ENCODE results near the gene TBC1D2B. TPM values are rescaled to one million over a fixed set of nuclear protein-coding genes. Genes with fewer than 3 reads are reported as not detected.

TBC1D2B gene
- total RNA-seq, 1 experiment from 2014 or later = 20.1 TPM

DNA sequence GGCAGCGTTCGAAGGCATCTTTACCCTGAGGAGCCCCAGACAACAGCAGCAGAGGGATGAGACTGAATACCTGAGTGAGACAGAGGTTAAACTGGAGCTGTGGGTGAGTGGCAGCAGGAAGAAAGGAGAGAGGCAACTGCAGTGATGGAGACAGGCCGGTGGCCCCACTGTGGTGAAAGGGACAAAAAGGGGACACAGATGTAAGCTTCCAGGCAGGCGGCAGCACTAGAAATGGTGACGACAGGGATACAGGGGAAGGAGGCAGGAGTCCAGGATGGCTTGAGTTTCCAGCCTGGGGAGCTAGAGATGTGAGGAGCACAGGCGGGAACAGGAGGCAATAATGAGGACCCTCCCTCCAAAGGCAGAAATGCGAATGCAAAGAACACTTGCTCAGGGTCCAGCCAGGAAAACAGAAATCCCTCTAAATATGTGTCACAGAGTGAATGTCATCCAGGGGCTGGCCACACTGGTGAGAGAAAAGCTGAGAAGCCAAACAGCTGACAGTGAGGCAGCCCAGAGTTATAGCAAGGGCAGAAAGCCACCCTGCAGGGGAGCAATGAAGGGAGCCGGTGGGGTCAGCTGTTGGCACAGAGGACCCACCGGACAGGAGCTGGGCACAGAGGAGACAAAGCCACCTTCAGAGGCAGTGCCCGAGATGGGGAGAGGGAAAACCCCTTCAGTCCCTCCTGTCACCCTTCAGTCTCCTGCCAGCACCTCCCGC, 70.1 kb downstream of the TBC1D2B start:
- Histone ChIP-seq H3K27me3 (ENCODE audit: low read length) (no peaks in the 10 kb centered on the region), H4K20me1 (ENCODE audit: insufficient read depth, low read depth, low read length) (no peaks in the 10 kb centered on the region; the same call in 1 of the 2 replicates), H3K4me3 (ENCODE audit: low read length) (no peak overlapping the region), H3K9me2 (replicated peaks; ENCODE audit: insufficient read depth, low read length) (no peaks in the 10 kb centered on the region), H3K36me3 (ENCODE audit: insufficient read depth, low read length) (no peaks in the 10 kb centered on the region; the same call in 1 of the 2 replicates), H3K4me1 (ENCODE audit: low read length) (no peaks in the 10 kb centered on the region), H3K27ac (ENCODE audit: low read length) (no peak overlapping the region), H3K79me2 (ENCODE audit: low read length) (no peaks in the 10 kb centered on the region), H3K9me3 (ENCODE audit: low read length) (no peaks in the 10 kb centered on the region), H3K9ac (ENCODE audit: low read length) (no peak overlapping the region), H2AFZ (ENCODE audit: low read length) (no peak overlapping the region), H3K4me2 (ENCODE audit: low read depth, low read length, poor library complexity, severe bottlenecking) (no peak overlapping the region)
- no peak for DNase-seq

DNA sequence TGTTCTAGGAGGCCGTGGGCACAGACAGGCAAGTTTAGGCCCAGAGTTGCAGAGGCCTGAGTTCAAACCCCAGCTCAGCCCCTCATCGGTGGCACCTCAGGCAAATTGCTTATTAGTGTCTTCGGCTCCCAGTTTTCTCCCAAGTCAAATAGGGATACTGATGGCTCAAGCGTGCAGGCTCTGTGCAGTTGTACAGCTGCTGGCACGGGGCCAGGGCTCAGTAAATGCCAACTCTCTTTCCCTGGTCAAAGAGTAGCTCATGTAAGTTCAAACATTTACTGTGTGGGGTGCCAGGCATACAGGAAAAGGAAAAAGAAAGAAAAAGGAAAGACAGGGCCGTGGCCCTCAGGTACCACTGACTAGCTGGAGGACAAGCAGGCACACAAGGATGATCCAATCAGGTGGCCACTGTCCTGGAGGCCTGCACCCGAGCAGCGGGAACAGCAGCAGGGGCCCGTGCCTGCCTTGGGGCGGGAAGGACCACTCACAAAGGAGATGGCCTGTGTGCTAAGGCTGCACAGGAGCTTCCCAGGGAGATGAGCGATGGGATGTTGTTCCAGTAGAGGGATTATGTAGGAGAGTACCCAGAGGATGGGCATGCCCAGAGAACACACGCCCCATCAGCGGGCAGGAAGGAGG, 70.8 kb downstream of the TBC1D2B start:
- Histone ChIP-seq H3K27ac (ENCODE audit: low read length) (no peak overlapping the region), H3K4me3 (ENCODE audit: low read length) (no peak overlapping the region), H3K4me1 (ENCODE audit: low read length) (no peaks in the 10 kb centered on the region), H3K9me3 (ENCODE audit: low read length) (no peaks in the 10 kb centered on the region), H3K79me2 (ENCODE audit: low read length) (no peaks in the 10 kb centered on the region), H2AFZ (ENCODE audit: low read length) (no peak overlapping the region), H3K36me3 (ENCODE audit: insufficient read depth, low read length) (no peaks in the 10 kb centered on the region; the same call in 1 of the 2 replicates), H3K9ac (ENCODE audit: low read length) (no peak overlapping the region), H4K20me1 (ENCODE audit: insufficient read depth, low read depth, low read length) (no peaks in the 10 kb centered on the region; the same call in 1 of the 2 replicates), H3K27me3 (ENCODE audit: low read length) (no peaks in the 10 kb centered on the region), H3K4me2 (ENCODE audit: low read depth, low read length, poor library complexity, severe bottlenecking) (no peak overlapping the region), H3K9me2 (replicated peaks; ENCODE audit: insufficient read depth, low read length) (no peaks in the 10 kb centered on the region)
- no peak for DNase-seq

DNA sequence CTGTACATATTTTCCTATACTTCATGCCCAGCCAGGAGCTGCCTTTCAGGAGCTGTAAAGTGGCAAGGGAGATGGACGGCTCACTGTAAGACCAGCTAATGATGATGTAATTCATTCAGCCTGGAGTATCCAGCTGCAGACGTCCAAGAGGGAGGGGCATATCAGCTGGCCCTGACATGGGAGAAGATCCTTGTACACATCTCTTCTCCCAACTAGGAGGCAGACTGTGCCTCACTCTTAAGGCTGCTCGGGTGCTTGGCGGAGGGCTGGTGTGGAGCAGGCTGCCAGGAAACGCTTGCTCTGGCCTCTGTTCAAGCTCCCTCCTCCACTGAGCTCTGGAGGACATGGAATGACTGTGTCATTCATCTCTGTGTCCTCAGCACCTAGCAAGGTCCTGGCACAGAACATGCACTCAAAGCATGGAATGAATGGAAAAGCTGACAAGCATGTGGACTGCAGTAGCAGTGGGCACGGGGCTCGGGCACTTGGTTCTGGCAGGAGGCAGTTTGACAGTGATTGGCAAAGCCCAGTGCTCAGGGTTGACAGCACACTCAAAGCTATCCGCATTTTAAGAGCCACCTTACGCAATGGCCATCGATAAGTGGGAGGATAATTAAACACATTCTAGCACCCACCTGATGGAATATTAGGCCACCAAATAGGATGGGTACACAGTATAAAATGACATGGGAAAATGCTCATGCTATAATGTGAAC, 72.4 kb downstream of the TBC1D2B start:
- H3K4me2 ChIP-seq (ENCODE audit: low read depth, low read length, poor library complexity, severe bottlenecking) = no peak overlapping the region

DNA sequence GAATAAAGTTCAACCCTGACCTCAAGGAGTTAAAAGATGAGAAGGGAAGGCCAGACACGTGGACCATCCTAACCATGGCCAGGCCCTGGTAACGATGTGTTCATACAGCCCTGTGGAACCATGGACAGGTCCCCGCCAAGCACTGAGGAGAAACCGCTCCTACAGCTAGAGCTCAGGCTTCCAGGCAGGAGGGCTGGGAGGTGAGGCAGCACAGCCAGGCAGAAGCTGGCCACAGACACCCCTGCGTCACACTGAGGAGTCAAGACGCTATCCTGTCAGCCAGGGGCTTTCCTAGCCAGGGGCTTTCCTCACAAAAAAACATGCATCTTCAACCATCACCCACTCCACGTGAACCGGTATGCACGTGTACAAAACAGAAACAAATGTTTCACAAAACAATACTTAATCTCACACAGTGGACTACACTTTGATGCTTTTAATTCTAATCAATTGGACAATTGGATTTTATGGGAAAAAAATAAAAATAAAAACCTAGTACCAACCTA, 73.2 kb downstream of the TBC1D2B start:
- no peak overlapping the region for H3K4me2 ChIP-seq (ENCODE audit: low read depth, low read length, poor library complexity, severe bottlenecking)
- H3K4me1 ChIP-seq (ENCODE audit: low read length) = no peaks in the 10 kb centered on the region
- no peak overlapping the region for H3K4me3 ChIP-seq (ENCODE audit: low read length)
- H3K27me3 ChIP-seq (ENCODE audit: low read length) = no peaks in the 10 kb centered on the region
- H2AFZ ChIP-seq (ENCODE audit: low read length) = no peak overlapping the region
- H3K9me2 ChIP-seq (replicated peaks; ENCODE audit: insufficient read depth, low read length) = no peaks in the 10 kb centered on the region
- H3K27ac ChIP-seq (ENCODE audit: low read length) = no peak overlapping the region
- no peaks in the 10 kb centered on the region for H3K79me2 ChIP-seq (ENCODE audit: low read length)
- no peak for DNase-seq
- H4K20me1 ChIP-seq (ENCODE audit: insufficient read depth, low read depth, low read length) = peaks cover 10% of the 10 kb centered on the region; the same call in 1 of the 2 replicates
- H3K9ac ChIP-seq (ENCODE audit: low read length) = no peak overlapping the region
- H3K36me3 ChIP-seq (ENCODE audit: insufficient read depth, low read length) = no peaks in the 10 kb centered on the region
- no peaks in the 10 kb centered on the region for H3K9me3 ChIP-seq (ENCODE audit: low read length)

More for the DNA sequence above, 72.4 kb downstream of the TBC1D2B start:
- no peaks in the 10 kb centered on the region for H3K36me3 ChIP-seq (ENCODE audit: insufficient read depth, low read length)
- H4K20me1 ChIP-seq (ENCODE audit: insufficient read depth, low read depth, low read length) = peaks cover 6% of the 10 kb centered on the region; the same call in 1 of the 2 replicates
- no peak overlapping the region for H3K4me3 ChIP-seq (ENCODE audit: low read length)
- H2AFZ ChIP-seq (ENCODE audit: low read length) = no peak overlapping the region
- H3K79me2 ChIP-seq (ENCODE audit: low read length) = no peaks in the 10 kb centered on the region
- no peak overlapping the region for H3K9ac ChIP-seq (ENCODE audit: low read length)
- H3K9me3 ChIP-seq (ENCODE audit: low read length) = no peaks in the 10 kb centered on the region
- no peaks in the 10 kb centered on the region for H3K27me3 ChIP-seq (ENCODE audit: low read length)
- no peak overlapping the region for H3K27ac ChIP-seq (ENCODE audit: low read length)
- DNase-seq = no peak
- no peaks in the 10 kb centered on the region for H3K9me2 ChIP-seq (replicated peaks; ENCODE audit: insufficient read depth, low read length)
- H3K4me1 ChIP-seq (ENCODE audit: low read length) = no peaks in the 10 kb centered on the region

DNA sequence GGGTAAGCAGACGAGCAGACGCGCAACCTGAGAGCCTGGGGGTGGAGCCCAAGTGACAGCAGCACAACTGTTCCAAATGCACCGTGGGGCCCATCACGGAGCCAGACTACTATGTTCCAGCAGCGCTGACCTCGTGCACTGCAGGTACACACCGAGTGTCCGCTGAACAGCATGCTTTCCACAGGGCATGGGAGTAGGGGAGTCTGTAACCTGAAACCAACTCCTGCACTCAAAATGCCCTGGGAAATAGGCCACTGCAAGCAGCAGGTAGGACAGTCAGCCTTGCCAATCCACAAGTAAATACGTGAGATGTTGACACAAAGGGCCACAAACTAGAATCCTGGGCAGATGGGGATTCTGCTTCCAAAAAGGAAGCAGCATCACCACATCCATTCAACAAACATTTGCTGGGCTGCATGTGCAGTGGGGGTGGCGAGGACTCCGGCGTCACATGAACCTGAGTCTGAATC, 73.9 kb downstream of the TBC1D2B start:
- Histone ChIP-seq H3K27ac (ENCODE audit: low read length) (no peak overlapping the region), H2AFZ (ENCODE audit: low read length) (no peak overlapping the region), H3K9me3 (ENCODE audit: low read length) (no peaks in the 10 kb centered on the region), H4K20me1 (ENCODE audit: insufficient read depth, low read depth, low read length) (peaks cover 10% of the 10 kb centered on the region; the same call in 1 of the 2 replicates), H3K79me2 (ENCODE audit: low read length) (no peaks in the 10 kb centered on the region), H3K9ac (ENCODE audit: low read length) (no peak overlapping the region), H3K4me1 (ENCODE audit: low read length) (no peaks in the 10 kb centered on the region), H3K4me3 (ENCODE audit: low read length) (no peak overlapping the region), H3K36me3 (ENCODE audit: insufficient read depth, low read length) (no peaks in the 10 kb centered on the region), H3K4me2 (ENCODE audit: low read depth, low read length, poor library complexity, severe bottlenecking) (no peak overlapping the region), H3K9me2 (replicated peaks; ENCODE audit: insufficient read depth, low read length) (no peaks in the 10 kb centered on the region), H3K27me3 (ENCODE audit: low read length) (no peaks in the 10 kb centered on the region)
- DNase-seq = no peak

DNA sequence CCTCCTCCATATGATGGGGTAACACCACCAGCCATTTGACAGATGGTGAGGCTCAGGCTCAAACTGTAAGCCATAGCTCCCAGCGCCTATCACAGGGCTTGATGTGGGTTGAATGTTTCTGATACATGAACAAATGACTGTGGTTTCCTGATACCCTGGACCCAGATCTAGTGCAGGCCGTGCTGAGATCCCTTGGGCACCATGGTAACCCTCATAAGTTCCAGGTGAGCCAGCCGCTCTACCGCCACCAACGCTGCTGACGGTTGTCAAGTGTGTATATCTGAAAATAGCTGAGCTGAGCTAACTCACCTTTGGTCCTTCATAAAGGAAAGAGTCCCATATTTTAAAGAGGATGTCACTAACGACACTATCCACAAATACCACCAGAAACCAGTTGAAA, 74.5 kb downstream of the TBC1D2B start:
- no peak overlapping the region for H3K27ac ChIP-seq (ENCODE audit: low read length)
- H3K36me3 ChIP-seq (ENCODE audit: insufficient read depth, low read length) = no peaks in the 10 kb centered on the region
- H3K27me3 ChIP-seq (ENCODE audit: low read length) = no peaks in the 10 kb centered on the region
- H3K9ac ChIP-seq (ENCODE audit: low read length) = no peak overlapping the region
- H3K79me2 ChIP-seq (ENCODE audit: low read length) = no peaks in the 10 kb centered on the region
- no peak overlapping the region for H3K4me2 ChIP-seq (ENCODE audit: low read depth, low read length, poor library complexity, severe bottlenecking)
- H4K20me1 ChIP-seq (ENCODE audit: insufficient read depth, low read depth, low read length) = peaks cover 10% of the 10 kb centered on the region; the same call in 1 of the 2 replicates
- H3K4me3 ChIP-seq (ENCODE audit: low read length) = no peak overlapping the region
- H3K4me1 ChIP-seq (ENCODE audit: low read length) = no peaks in the 10 kb centered on the region
- H3K9me3 ChIP-seq (ENCODE audit: low read length) = no peaks in the 10 kb centered on the region
- DNase-seq = no peak
- no peak overlapping the region for H2AFZ ChIP-seq (ENCODE audit: low read length)
- no peaks in the 10 kb centered on the region for H3K9me2 ChIP-seq (replicated peaks; ENCODE audit: insufficient read depth, low read length)

DNA sequence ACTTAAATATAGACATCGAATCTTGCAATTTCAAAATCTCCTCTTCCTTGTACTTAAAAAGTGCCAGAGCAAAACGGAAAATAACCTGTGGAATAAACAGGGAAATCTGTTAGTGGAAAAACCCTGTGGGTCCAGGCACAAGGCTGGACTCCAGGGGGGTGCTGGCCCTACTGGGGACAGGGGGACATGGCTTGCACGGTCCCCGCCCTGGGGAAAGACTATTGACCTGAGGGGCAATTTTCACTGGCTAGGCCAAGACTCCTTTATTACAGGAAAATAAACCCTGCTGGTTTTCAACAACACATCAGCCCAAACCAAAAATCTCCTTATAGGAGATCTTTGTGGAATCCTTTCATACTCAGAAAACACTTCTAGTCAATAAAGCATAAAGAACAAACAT, 75.9 kb downstream of the TBC1D2B start:
- no peaks in the 10 kb centered on the region for H3K4me1 ChIP-seq (ENCODE audit: low read length)
- no peak overlapping the region for H2AFZ ChIP-seq (ENCODE audit: low read length)
- DNase-seq = no peak
- H3K4me3 ChIP-seq (ENCODE audit: low read length) = no peak overlapping the region
- no peaks in the 10 kb centered on the region for H3K36me3 ChIP-seq (ENCODE audit: insufficient read depth, low read length)
- H3K79me2 ChIP-seq (ENCODE audit: low read length) = no peaks in the 10 kb centered on the region
- no peak overlapping the region for H3K9ac ChIP-seq (ENCODE audit: low read length)
- H3K27me3 ChIP-seq (ENCODE audit: low read length) = no peaks in the 10 kb centered on the region
- peaks cover 10% of the 10 kb centered on the region; the same call in 1 of the 2 replicates for H4K20me1 ChIP-seq (ENCODE audit: insufficient read depth, low read depth, low read length)
- no peaks in the 10 kb centered on the region for H3K9me3 ChIP-seq (ENCODE audit: low read length)
- H3K4me2 ChIP-seq (ENCODE audit: low read depth, low read length, poor library complexity, severe bottlenecking) = no peak overlapping the region
- H3K9me2 ChIP-seq (replicated peaks; ENCODE audit: insufficient read depth, low read length) = no peaks in the 10 kb centered on the region
- no peak overlapping the region for H3K27ac ChIP-seq (ENCODE audit: low read length)

DNA sequence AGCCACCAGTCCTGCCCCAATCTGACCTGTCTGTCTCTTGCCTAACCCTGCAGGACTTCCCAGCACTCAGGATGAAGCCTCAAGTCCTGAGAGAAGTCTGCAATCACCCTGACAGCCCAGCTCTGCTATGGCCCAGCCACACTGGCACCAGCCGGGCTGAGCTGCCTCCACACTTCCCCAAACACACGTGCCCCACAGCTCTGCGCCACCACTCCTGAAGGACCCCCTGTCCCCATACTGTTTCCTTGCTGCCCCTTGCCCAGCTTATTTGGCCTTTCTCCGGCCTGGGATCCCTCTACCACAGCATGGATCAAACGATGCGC, 76.6 kb downstream of the TBC1D2B start:
- Histone ChIP-seq H3K27ac (ENCODE audit: low read length) (no peak overlapping the region), H3K9ac (ENCODE audit: low read length) (no peak overlapping the region), H3K4me1 (ENCODE audit: low read length) (no peaks in the 10 kb centered on the region), H3K4me2 (ENCODE audit: low read depth, low read length, poor library complexity, severe bottlenecking) (no peak overlapping the region), H3K4me3 (ENCODE audit: low read length) (no peak overlapping the region), H4K20me1 (ENCODE audit: insufficient read depth, low read depth, low read length) (peaks cover 10% of the 10 kb centered on the region; the same call in 1 of the 2 replicates), H3K36me3 (ENCODE audit: insufficient read depth, low read length) (no peaks in the 10 kb centered on the region), H3K27me3 (ENCODE audit: low read length) (no peaks in the 10 kb centered on the region), H2AFZ (ENCODE audit: low read length) (no peak overlapping the region), H3K79me2 (ENCODE audit: low read length) (no peaks in the 10 kb centered on the region), H3K9me2 (replicated peaks; ENCODE audit: insufficient read depth, low read length) (no peaks in the 10 kb centered on the region), H3K9me3 (ENCODE audit: low read length) (no peaks in the 10 kb centered on the region)
- DNase-seq = no peak
